Stimulated activated CD4-positive, alpha-beta T cell treated with anti-CD3 and anti-CD28 coated beads, Interleukin-4, amount 100 ng/mL, for 4 hours (primary cell): ENCODE results near the gene CACNA2D3.

Source experiments
- DNase-seq, 2 experiments: peaks; one replicate each; pipeline ENCODE4 v3.0.0-alpha.2; 2020

Gene CACNA2D3

DNA sequence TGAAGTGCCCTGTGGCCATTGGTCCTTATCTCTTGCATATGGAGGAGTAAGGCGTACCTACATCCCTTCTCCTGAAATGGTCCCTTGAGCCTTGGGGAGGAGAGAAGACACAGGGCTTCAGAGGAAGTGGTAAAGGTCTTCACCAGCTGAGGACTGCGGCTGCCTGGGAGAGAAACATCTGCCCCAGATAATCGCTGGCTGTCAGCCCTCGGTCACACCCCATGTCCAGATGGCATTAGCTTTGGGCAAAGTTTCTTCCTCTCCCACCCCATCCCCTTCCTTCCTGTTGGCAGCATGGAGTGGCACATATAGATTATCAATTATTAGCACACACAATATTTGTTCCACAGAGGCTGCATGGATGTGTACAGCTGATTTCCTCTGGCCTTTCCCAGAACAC, 743.9 kb downstream of the CACNA2D3 start:
- DNase-seq, result no peak

- no peak for DNase-seq
Observed at GRCh38 chr3:54870423-54870822, 748.1 kb downstream of the CACNA2D3 start.

GRCh38 chr3:54871867-54872266, 749.5 kb downstream of the CACNA2D3 start:
- DNase-seq, result no peak

DNA sequence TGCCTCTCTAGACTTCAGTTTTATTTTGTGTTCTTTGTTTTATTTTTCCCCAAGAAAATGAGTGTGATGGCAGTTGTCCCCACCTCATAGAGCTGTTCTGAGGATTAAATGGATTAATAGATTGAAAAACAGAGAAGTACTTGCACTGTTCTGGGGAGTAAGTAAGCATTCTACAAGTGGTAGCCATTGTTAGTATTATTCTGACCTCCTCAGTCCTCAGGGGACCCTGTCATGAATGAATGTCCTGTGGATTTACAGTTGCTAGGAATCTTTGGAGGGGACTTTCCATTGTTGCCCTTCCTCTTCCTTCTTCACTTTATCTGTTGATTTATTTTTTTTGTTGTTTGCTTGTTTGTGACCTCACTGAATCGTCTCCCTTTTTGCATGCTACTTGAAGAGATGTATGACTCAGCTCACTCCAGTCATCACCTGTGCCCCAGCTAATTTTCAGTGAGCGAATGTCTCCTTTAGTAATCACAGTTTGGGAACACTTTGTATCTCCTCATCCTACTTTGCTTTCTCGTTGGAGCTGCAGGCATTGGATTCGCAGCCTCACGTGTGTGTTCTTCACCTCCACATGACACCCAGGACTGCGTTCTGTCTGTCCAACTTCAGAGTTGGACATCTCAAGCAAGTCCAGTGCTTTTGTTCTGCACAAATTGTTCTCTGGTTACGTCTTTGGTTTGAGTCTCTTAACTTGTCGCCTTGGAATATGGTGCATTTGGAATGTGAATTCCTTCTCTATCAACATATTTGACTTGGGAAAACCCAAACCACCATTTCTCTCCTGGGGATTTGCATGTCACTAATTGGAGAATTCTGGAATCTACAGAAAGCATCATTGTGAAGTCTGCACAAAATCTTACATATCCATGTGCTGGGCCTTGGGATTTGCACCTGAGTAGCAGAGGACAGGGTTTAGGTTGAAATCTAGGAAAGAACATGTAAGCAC, 751.0 kb downstream of the CACNA2D3 start:
- no peak for DNase-seq

- DNase-seq, result no peak
Observed at GRCh38 chr3:54874816-54875556, 752.6 kb downstream of the CACNA2D3 start.

DNA sequence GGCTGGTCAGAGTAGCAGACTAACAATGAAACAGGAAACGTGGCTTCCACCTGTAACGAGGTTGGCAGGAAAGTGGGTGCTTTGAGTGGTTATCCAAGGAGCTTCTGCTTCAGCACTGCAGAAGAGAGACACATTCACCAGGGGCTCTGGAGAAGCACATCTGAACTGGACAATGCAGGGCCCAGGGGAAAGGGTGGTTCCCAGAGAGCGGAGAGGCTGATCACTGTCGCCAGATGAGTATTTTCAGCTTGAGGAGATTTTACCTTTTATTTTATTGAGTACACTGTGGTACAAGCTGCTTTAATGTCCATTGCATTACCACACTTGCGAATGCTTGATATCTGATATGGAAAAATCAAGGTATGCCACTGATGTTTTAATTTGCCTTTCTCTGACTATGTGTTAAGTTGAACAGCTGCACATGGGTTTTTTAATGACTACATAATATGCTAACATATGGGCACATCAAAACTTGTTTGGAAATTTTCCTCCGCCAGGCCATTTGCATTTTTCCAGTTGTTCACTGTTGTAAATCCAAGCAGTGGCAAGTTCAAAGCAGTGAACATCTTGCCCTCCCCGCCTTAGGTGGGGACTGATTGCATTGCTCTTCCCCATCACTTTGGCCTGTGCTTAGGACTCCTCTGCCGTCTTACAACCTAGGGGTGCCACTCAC, 753.4 kb downstream of the CACNA2D3 start:
- no peak for DNase-seq

DNA sequence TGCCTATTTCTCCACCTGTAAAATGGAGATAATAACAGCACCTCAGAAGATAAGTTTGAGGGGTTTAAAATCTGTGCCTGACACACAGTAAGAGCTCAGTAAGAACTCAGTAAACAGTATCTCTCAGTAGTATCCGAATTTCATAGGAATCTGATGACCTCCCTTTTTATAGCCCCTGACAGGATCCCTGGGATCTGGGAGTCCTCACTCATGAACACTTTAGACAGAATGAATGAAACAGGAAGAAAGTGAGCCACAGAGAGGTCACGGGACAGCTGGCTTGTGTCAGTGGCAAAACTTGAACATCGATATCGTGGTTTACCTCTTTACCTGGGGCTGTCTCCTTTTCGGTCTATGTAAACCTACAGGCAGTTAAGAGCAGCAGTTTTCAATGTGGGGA, 754.3 kb downstream of the CACNA2D3 start:
- no peak for DNase-seq

DNA sequence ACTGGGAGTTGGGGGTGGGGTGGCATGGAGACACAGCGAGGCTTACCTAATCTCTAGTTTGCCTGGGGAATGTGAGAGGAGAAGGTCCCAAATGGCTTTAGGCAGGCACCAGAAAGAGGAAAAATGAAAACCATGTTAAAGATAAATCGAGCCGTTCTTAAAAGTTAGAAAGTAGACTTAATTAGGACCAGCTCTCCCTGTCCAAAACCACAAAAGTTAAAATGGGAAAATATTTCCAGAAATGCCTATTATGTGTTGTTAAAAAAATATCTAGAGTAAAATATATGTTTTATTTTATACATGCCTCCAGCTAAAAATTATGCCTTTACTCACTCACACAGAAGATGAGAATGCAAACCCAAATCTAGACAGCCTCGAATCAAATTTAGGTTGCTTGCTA, 755.4 kb downstream of the CACNA2D3 start:
- DNase-seq, result no peak

DNA sequence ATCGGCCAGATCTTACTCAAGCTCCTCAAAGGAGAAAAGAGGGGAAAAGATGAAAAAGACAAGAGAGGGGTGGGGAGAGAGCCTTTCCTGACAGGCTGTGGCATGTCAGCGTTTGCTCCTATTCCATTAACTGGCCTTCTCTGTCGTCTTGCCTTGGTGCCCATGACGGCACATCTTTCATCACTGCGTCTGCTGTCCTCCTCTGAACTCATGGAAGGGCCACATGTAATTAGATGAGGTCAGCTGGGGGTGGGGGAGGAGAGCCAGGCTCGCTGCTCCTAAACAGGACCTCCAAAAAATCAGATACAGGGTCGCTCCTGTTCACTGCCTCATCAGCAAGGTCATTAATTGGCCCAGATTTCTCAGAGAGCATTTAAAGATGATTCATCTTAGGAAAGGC, 755.8 kb downstream of the CACNA2D3 start:
- DNase-seq, result no peak

DNA sequence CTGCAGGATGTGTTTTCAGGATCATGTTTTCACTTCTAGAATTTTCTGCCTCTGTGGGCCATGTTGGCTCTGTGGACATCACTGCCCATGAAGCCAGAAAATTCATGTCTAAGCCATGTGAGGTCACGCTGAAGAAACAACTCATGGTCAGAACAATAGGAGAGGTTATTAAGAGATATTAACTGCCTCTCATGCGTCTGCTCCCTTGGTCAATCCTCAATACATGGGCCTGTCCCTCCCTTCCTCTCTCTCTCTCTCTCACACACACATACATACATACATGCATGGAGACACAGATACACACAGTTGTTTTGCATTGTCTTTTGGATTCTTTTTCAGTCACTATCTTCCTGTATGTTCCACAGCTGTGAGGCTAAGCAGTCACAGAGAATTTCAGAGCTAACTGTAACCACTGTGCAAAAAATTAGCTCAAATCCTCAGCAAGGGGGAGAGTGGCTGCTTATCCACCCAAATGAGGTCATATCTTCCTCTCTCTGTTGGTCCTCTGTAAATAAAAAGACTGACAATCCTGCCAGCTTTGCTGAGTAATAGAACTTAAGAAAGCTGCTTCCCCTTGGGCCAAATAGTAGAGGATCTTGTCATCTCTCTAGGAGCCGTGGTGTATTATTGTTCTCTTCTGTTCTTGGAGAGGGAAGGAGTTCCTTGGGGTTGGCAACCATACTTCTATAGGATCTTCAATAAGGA, 759.9 kb downstream of the CACNA2D3 start:
- DNase-seq, result no peak

DNA sequence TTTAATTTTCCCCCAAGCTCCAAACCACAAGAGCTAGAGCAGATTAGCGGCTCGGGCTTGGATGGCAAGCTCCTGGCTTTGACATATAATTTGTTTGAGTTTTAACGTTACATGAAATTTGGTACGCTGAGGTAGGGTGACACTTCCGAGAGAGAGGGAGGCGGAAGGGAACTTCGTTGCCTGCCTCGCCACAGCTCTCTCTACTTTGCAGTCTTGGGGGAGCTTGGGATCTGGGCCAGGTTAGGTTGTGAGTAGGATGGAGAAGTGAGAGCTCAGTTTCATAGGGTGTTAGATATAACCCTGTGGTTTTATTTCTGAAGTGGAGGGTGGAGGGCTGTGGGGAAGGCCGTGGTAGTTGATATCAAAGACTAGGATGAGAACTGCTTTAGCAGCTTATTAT, 765.8 kb downstream of the CACNA2D3 start:
- no peak for DNase-seq

DNA sequence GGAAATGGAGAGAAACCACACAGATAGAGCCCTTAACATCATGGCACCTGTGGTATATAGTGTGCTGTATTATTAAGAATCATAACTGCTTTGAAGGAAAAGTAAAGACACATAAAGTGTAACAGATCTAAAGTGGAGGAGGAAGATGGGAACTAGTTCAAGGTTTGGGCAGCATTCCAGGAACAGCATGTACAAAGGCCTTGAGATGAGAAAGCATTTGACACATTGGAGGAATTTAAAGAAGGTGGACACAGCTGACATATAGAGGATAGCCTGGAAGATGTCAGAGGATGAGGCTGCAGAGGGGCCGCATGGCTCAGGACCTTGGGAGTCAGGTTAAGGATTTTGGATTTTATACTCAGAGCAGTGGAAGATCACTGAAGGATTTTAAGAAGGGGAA, 766.5 kb downstream of the CACNA2D3 start:
- no peak for DNase-seq

DNA sequence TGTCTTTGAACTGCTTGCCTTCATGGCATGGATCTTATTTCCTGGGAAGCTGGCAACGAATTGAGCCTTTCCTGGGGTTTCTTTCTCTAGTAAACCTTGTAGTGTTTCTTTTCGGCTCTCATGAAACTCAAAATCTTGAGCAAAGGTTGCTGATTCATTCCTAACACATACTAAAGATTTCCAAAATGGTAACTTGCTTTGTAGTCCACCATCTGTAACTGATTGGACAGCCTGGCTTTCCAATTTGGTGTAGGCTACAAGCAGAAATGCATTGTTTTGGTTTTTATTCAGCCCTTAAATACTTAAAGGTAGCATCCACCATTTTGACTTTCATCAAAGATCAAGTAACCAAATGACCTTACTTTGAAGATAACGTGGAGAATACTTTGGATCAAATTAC, 767.4 kb downstream of the CACNA2D3 start:
- no peak for DNase-seq

GRCh38 chr3:54891540-54891897, 769.2 kb downstream of the CACNA2D3 start:
- no peak for DNase-seq

DNA sequence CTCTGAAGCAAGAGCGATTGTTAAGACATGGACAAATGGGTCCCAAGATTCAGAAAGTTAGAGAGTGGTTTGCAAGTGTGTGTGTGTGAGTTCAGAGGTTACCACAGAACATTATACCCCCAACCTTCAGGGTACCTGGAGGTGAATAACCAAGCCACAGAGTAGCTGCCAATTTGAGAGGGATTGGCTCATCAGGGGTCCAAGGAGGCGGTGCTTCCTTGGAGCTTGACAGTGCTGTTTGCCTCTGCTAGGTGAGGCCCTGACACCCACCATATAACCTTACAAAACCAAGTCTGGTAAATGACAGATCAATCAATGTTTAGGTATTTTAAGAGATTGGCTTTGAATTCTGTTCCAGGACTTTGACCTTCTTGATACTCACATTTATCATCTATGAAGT, 769.8 kb downstream of the CACNA2D3 start:
- DNase-seq, result no peak

- no peak for DNase-seq
Observed at GRCh38 chr3:54895613-54896012, 773.3 kb downstream of the CACNA2D3 start.

GRCh38 chr3:54897028-54897711, 774.8 kb downstream of the CACNA2D3 start:
- no peak for DNase-seq

- no peak for DNase-seq
Observed at GRCh38 chr3:54899273-54899672, 776.9 kb downstream of the CACNA2D3 start.

DNA sequence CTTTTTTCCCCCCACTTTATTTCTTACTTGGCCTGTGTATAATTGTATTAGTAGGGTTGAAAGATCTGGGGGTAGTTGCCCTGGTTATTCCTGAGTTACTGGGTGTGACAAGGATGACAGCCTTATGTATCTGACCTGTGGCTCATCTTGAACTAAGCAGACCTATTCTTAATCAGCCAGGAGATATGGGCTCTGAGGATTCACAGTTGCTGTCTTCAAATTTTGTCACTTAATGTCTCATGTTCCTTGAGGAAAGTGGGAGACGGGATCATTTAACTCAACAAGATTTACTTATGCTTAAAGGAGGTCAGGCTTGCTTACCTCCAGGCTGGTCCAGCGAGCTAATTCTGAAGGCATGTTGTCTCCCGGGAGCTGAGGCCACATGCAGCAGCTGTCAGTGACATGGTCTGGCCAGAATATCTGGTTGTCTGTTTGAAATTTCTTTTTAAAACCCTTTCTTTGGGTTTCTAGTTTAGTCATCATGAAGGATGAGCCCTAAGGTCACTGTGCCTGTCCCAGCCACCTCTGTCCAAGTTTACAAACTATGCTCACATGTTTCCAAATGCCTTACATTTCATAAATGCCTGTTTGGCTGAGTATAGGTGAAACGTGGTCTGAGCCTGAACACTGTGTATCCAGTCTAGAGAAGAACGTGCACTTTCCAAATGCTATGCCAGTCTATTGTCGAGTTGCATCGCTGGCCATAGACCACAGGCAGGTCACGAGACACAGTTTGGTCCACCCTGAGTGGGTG, 778.7 kb downstream of the CACNA2D3 start:
- no peak for DNase-seq

DNA sequence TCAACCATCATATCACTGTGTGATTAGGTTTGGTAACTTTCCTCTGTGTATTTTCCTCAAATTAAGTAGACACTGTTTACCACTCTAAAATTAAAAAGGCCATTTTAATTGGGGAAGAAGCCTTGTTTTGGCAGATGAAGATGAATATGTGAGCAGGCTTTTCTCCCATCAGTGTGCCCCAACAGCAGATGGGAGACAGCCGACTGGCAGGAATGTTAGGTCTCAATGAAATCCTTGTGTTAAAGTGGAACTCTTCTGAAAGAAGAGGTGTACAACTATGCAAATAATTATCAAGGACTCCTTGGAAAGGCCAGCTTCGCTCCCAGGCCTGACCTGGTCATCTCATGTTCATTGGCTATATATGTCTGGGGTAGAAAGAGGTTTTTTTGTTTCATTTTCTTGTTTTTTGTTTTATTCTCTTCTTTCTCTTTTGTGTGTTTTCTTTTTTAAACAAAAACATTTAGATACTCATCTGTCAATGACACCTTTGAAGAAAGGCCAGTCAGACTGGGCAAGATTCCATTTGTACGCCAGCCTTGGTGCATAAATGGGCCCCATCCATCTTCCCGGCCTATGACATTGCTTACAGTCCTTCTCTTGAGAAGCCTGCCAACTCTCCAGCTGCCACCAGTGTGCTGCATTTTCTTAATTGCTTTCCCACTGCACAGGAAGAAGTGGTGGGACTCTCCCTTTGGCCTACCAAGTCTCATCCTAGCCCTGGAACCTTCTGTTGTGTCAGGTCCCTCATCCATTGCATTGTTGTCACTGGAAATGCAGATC, 779.7 kb downstream of the CACNA2D3 start:
- no peak for DNase-seq
